HepG2 (cell line): ENCODE results near the gene CD81. TPM values are rescaled to one million over a fixed set of nuclear protein-coding genes. Genes with fewer than 3 reads are reported as not detected.

Experiments
- ATAC-seq: fragments of 200-7000 bp; cut with Tn5 transposase; 3 replicates; pipeline ENCODE4 v1.9.1; 2020; ENCODE audit warnings: mild to moderate bottlenecking, moderate library complexity
- BruUV-seq: library from RNA; stranded (reverse); fragments of 400-500 nt; replicated peaks from 2 replicates; lab custom pipeline; 2021; lab: Mats Ljungman, UMichigan
- CTCF ChIA-PET: fragments of 300-600 bp; formaldehyde crosslinking; extraction: SDS; loops from one replicate; lab custom pipeline; 2021; ENCODE audit warnings: low total read pairs, inconsistent platforms, low intra/inter-chr PET ratio; lab: Yijun Ruan, JAX
- POLR2A ChIA-PET: fragments of 350-600 bp; sonication (Branson Sonifier 250); formaldehyde crosslinking; loops from one replicate; lab custom pipeline; 2020; ENCODE audit warnings: antibody characterized with exemption, inconsistent platforms; lab: Yijun Ruan, JAX
- DNase-seq: peaks from one replicate; pipeline ENCODE4 v3.0.0-alpha.2; 2015; ENCODE audit warnings: low spot score
- FAIRE-seq: peaks from 3 replicates; lab custom pipeline; 2011; peaks lifted over from hg19 to GRCh38; lab: Jason Lieb, UNC
- H2AFZ ChIP-seq: one replicate; pipeline ENCODE4 v1.6.1; 2011; ENCODE audit warnings: low read length, inconsistent platforms
- H3K27ac ChIP-seq: fragments of 300-600 bp; 3 replicates; pipeline ENCODE4 v1.8.0; 2011; ENCODE audit warnings: mixed run types, mild to moderate bottlenecking, mixed read lengths, low read length, inconsistent platforms; ENCODE audit not compliant: insufficient read depth; ENCODE audit errors: extremely low read length
- H3K27me3 ChIP-seq, 2 experiments: fragments of 200-600 bp in 1 of 2; 2 replicates in 1 of 2; 3 replicates in 1 of 2; pipeline versions ENCODE4 v1.6.0 to v1.8.0; 2011; ENCODE audit warnings: low read length in 2 of 2, mild to moderate bottlenecking in 2 of 2, moderate library complexity in 2 of 2, inconsistent platforms in 1 of 2; ENCODE audit not compliant: insufficient read depth in 2 of 2, control insufficient read depth in 1 of 2
- H3K36me3 ChIP-seq, 2 experiments: fragments of 200-600 bp in 1 of 2; replicated peaks in 1 of 2; 2 replicates in 1 of 2; 3 replicates in 1 of 2; pipeline versions ENCODE4 v1.5.1 to v1.8.0; 2011; ENCODE audit warnings: low read length in 2 of 2, inconsistent platforms in 1 of 2; ENCODE audit not compliant: insufficient read depth in 2 of 2, control insufficient read depth in 1 of 2
- H3K4me1 ChIP-seq: 2 replicates; pipeline ENCODE4 v1.5.1; 2012; ENCODE audit warnings: low read length, inconsistent platforms; ENCODE audit not compliant: insufficient read depth
- H3K4me2 ChIP-seq: 2 replicates; pipeline ENCODE4 v1.6.0; 2011; ENCODE audit warnings: low read depth, low read length, inconsistent platforms
- H3K4me3 ChIP-seq, 3 experiments: fragments of 200-600 bp in 1 of 3; sonication (generic), shearing (Covaris generic) in 1 of 3; replicated peaks in 1 of 3; 2 replicates each; pipeline ENCODE4 v1.5.1; 2011 to 2016; ENCODE audit warnings: low read length in 3 of 3, inconsistent platforms in 2 of 3, low read depth in 2 of 3, mild to moderate bottlenecking in 2 of 3, control low read depth in 1 of 3, mixed read lengths in 1 of 3; ENCODE audit not compliant: insufficient read depth in 1 of 3
- H3K79me2 ChIP-seq: one replicate; pipeline ENCODE4 v1.6.1; 2011; ENCODE audit warnings: low read length, inconsistent platforms; ENCODE audit not compliant: insufficient read depth
- H3K9ac ChIP-seq: 2 replicates; pipeline ENCODE4 v1.6.0; 2011; ENCODE audit warnings: mild to moderate bottlenecking, low read depth, low read length, inconsistent platforms; ENCODE audit not compliant: insufficient read depth
- H3K9me3 ChIP-seq: 2 replicates; pipeline ENCODE4 v1.5.1; 2012; ENCODE audit warnings: mild to moderate bottlenecking, low read length
- H4K20me1 ChIP-seq: 2 replicates; pipeline ENCODE4 v1.6.0; 2011; ENCODE audit warnings: inconsistent platforms, mild to moderate bottlenecking, low read length, moderate library complexity; ENCODE audit not compliant: insufficient read depth
- FOSL2 ChIP-seq: sonication (generic); formaldehyde crosslinking; IDR thresholded peaks from 2 replicates; pipeline ENCODE4 v1.4.0; 2020; ENCODE audit warnings: missing genetic modification reagents
- GMEB1 ChIP-seq: sonication (generic); formaldehyde crosslinking; IDR thresholded peaks from 2 replicates; pipeline ENCODE4 v1.5.1; 2020; ENCODE audit warnings: missing genetic modification reagents, mild to moderate bottlenecking, borderline replicate concordance
- HMGA1 ChIP-seq: sonication (generic); formaldehyde crosslinking; conservative IDR thresholded peaks from 2 replicates; pipeline ENCODE4 v1.4.0; 2020; ENCODE audit warnings: missing genetic modification reagents
- MTF1 ChIP-seq: sonication (generic); formaldehyde crosslinking; IDR thresholded peaks from 2 replicates; pipeline ENCODE4 v1.5.0; 2020; ENCODE audit warnings: missing genetic modification reagents
- PAX8 ChIP-seq: sonication (generic); formaldehyde crosslinking; IDR thresholded peaks from 2 replicates; pipeline ENCODE4 v1.8.0; 2022; ENCODE audit warnings: mild to moderate bottlenecking, missing genetic modification reagents, borderline replicate concordance
- RBM22 ChIP-seq: fragments of 200-400 bp; formaldehyde crosslinking; optimal IDR thresholded peaks from 2 replicates; pipeline ENCODE3; 2017; ENCODE audit warnings: mild to moderate bottlenecking, low read length, moderate library complexity
- REPIN1 ChIP-seq: sonication (generic); formaldehyde crosslinking; IDR thresholded peaks from 2 replicates; pipeline ENCODE4 v1.8.0; 2022; ENCODE audit warnings: missing genetic modification reagents, low read depth, mild to moderate bottlenecking, borderline replicate concordance
- TBL1XR1 ChIP-seq: fragments of 150-350 bp; IDR thresholded peaks from 2 replicates; pipeline ENCODE4 v1.6.1; 2014; ENCODE audit warnings: borderline replicate concordance, low read length; ENCODE audit not compliant: partially characterized antibody
- TCF7 ChIP-seq: sonication (generic); IDR thresholded peaks from 2 replicates; pipeline ENCODE4 v1.6.1; 2016; ENCODE audit warnings: antibody characterized with exemption, low read depth
- ZNF512B ChIP-seq: sonication (generic); formaldehyde crosslinking; IDR thresholded peaks from 2 replicates; pipeline ENCODE4 v1.5.1; 2020; ENCODE audit warnings: missing genetic modification reagents, mild to moderate bottlenecking, borderline replicate concordance
- ZNF766 ChIP-seq: sonication (generic); formaldehyde crosslinking; IDR thresholded peaks from 2 replicates; pipeline ENCODE4 v1.5.0; 2020; ENCODE audit warnings: missing genetic modification reagents, borderline replicate concordance
- WGBS: methylation state at CpG from one replicate; pipeline ENCODE4 v1.1.6; 2017; ENCODE audit warnings: low lambda C conversion rate; 5-methylcytosine and 5-hydroxymethylcytosine counted together
- in situ Hi-C: cut with HindIII; loops from 2 replicates; pipeline ENCODE4 v1.10.0; 2017; ENCODE audit warnings: low pct_unique_long_range_greater_than_20kb; ENCODE audit not compliant: extremely low pct_ligation_motif_present
- intact Hi-C: fragments of 100-400 bp; cut with micrococcal nuclease; formaldehyde crosslinking; loops from one replicate; pipeline ENCODE4 v1.10.0; 2022; ENCODE audit not compliant: unreplicated experiment
- polyA plus RNA-seq, 8 experiments: library from polyadenylated mRNA; depleted of rRNA in 3 of 8; stranded (reverse) in 7 of 8; unstranded in 1 of 8; fragments of >200 nt; fragmentation: Illumina TruSeq in 4 of 8; extraction: Trizol in 4 of 8; gene quantifications; 2 replicates each; pipeline versions ENCODE4 v1.2.1 to v1.2.3, GENCODE V29; 2011 to 2016; ENCODE audit warnings: low read depth in 4 of 8, missing spikeins in 1 of 8, mixed read lengths in 1 of 8; ENCODE audit not compliant: insufficient read depth in 1 of 8
- total RNA-seq, 5 experiments: library from RNA; depleted of rRNA; stranded (reverse); fragments of >200 nt; fragmentation: Illumina TruSeq; extraction: Trizol; gene quantifications; 2 replicates each; pipeline ENCODE4 v1.2.3, GENCODE V29; 2016; ENCODE audit warnings: low read depth in 1 of 5

The CD81 gene
- total and polyA plus RNA-seq, 2 of the 13 experiments (the other 11 are each of a cell fraction or from before 2014, with no cell fraction given) = not detected

- FAIRE-seq (no peak), ATAC-seq (no peak), DNase-seq (no peak)
- no peaks in the 10 kb centered on the region for H3K36me3 ChIP-seq
- no peaks in the 10 kb centered on the region for H3K4me1 ChIP-seq
- BruUV-seq = no TSS peak
- H3K27ac ChIP-seq = no peak overlapping the region
- no peak overlapping the region for H3K4me2 ChIP-seq
- H3K9me3 ChIP-seq = no peaks in the 10 kb centered on the region
- in situ Hi-C loops (no loop called here), intact Hi-C loops (no loop called here)
- no peaks in the 10 kb centered on the region for H3K79me2 ChIP-seq
- ChIA-PET POLR2A (no interaction called here), CTCF (no interaction called here)
- no peak overlapping the region for H2AFZ ChIP-seq
- H4K20me1 ChIP-seq = no peaks in the 10 kb centered on the region
- H3K27me3 ChIP-seq = peaks cover 19 to 87% of the 10 kb centered on the region in 2 experiments
- WGBS = 25% methylated on average over 6 of the region's 7 CpGs
- H3K9ac ChIP-seq = no peak overlapping the region
- TF ChIP-seq HMGA1 = no peak
- TF ChIP-seq PAX8 (CRISPR knock-in tag) = no peak
- TF ChIP-seq ZNF766 (CRISPR knock-in tag) = no peak
- no peak for TF ChIP-seq MTF1 (CRISPR knock-in tag)
- TF ChIP-seq RBM22 = no peak
- no peak overlapping the region for H3K4me3 ChIP-seq
These were observed 14.7 kb upstream of the CD81 start for GRCh38 chr11:2362414-2362813.

- Histone ChIP-seq H3K27ac (no peak overlapping the region), H2AFZ (no peak overlapping the region), H3K4me3 (no peak overlapping the region), H4K20me1 (no peaks in the 10 kb centered on the region), H3K9me3 (no peaks in the 10 kb centered on the region), H3K4me2 (no peak overlapping the region), H3K4me1 (no peaks in the 10 kb centered on the region), H3K27me3 (peaks cover 19 to 87% of the 10 kb centered on the region in 2 experiments), H3K36me3 (no peaks in the 10 kb centered on the region)
- ATAC-seq = no peak
- no peak for FAIRE-seq
- no peak for DNase-seq
- in situ Hi-C loops = no loop called here
- no TSS peak for BruUV-seq
- CTCF ChIA-PET = no interaction called here
- POLR2A ChIA-PET = no interaction called here
- TF ChIP-seq REPIN1 (CRISPR knock-in tag) (no peak), TBL1XR1 (no peak), TCF7 (no peak), MTF1 (CRISPR knock-in tag) (no peak), FOSL2 (CRISPR knock-in tag) (no peak), ZNF512B (CRISPR knock-in tag) (no peak), GMEB1 (CRISPR knock-in tag) (no peak)
- TF ChIP-seq, all 625 proteins: peak for 0
- no peak overlapping the region for H3K9ac ChIP-seq
- no peaks in the 10 kb centered on the region for H3K79me2 ChIP-seq
- WGBS = 24% methylated on average over 6 of the region's 10 CpGs
- intact Hi-C loops = no loop called here
These were observed 14.0 kb upstream of the CD81 start for GRCh38 chr11:2363130-2363529.
